ENCODE measurements around the gene ELOVL6. TPM values are rescaled to one million over a fixed set of nuclear protein-coding genes. Genes with fewer than 3 reads are reported as not detected.

The ELOVL6 gene
- total RNA-seq, 5 donors from 2014 or later (not counting 1 experiment from before 2014, with no cell fraction given), result 1.1 to 2.9 (median 2.0) TPM

DNA sequence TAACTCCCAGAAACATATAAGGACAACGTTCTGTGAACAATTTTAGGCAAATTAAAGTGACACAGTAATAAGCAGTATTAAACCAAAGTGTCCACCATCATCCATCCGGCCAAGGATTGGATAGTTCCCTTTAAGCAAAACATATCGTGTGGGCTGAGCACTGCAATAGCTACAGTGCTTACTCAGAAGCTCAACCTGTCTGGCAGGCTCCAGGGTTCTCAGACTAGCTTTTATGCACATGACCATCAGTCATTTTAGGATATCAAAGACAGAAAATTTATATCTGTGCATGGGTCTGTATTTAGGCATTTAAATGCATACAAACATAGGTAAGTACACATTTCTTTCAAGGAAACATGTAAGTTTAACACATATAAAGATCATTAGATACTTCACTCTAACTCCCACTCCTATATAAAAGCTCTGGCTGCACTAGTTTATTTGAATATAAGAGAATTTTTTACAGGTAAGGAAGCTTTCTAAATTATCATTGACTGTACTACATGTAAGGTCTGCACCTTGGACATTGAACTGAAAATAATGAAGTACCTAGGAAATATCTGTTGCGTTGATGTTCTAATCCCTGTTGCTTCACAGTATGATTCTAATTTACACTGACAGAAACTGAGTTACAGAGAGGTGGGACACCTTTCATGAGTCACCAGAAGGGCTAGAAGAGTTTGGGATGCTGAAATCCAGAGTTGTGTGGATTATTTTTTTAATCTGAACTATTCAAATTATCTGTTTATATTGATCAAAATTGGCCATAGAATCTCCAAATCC is 67.6 kb downstream of the ELOVL6 start:
- DNase-seq (no peak), ATAC-seq (replicated peaks in 1 of 4) (no peak)
- Mint-ChIP-seq H3K9me3 (peaks cover 0 to 7% (median 0%) of the 10 kb centered on the region in 3 donors), H3K36me3 (peaks cover 4% of the 10 kb centered on the region), H3K27ac (no peak overlapping the region), H3K4me1 (peaks cover 0 to 14% (median 0%) of the 10 kb centered on the region in 3 donors), H3K27me3 (no peaks in the 10 kb centered on the region), H3K4me3 (no peak overlapping the region)
- Histone ChIP-seq H3K27me3 (replicated peaks in 1 of 2; ENCODE audit: control insufficient read depth in 2 of 2, extremely low read depth in 1 of 2, insufficient read depth in 2 of 2, low read length in 1 of 2) (no peaks in the 10 kb centered on the region), H3K36me3 (ENCODE audit: control insufficient read depth in 2 of 2, extremely low read depth in 1 of 2, insufficient read depth in 1 of 2, low read length in 1 of 2) (no peaks in the 10 kb centered on the region), H3K4me3 (ENCODE audit: control insufficient read depth in 1 of 2, extremely low read depth in 1 of 2, low read length in 1 of 2) (no peak overlapping the region), H3K27ac (ENCODE audit: low read length) (no peak overlapping the region), H3K9me3 (no peaks in the 10 kb centered on the region), H3K4me1 (ENCODE audit: control insufficient read depth in 1 of 2, extremely low read depth in 1 of 2, insufficient read depth in 2 of 2, low read length in 2 of 2) (no peaks in the 10 kb centered on the region)
- POLR2A ChIA-PET, result no interaction called here
- CTCF ChIA-PET, result no interaction called here
- WGBS (ENCODE audit: insufficient coverage), result 86% methylated on average over 1 of the region's 4 CpGs

GRCh38 chr4:110129544-110129943 is 68.9 kb downstream of the ELOVL6 start:
- Mint-ChIP-seq H3K27me3 (no peaks in the 10 kb centered on the region), H3K4me1 (peaks cover 0 to 14% (median 0%) of the 10 kb centered on the region in 3 donors), H3K4me3 (no peak overlapping the region), H3K36me3 (peaks cover 4% of the 10 kb centered on the region), H3K27ac (no peak overlapping the region), H3K9me3 (peaks cover 0 to 7% (median 0%) of the 10 kb centered on the region in 3 donors)
- ChIA-PET CTCF (interaction anchor here (0.7 to 0.8 kb wide), 3 partner anchors 10 to 166 kb away, joined by 3 read pairs; no protein-coding TSS in a partner anchor), POLR2A (interaction anchor here in 1 of 2 donors (0.6 kb wide), 1 partner anchor 106 kb away, joined by 7 read pairs; no protein-coding TSS in a partner anchor)
- Histone ChIP-seq H3K4me3 (ENCODE audit: control insufficient read depth in 1 of 2, extremely low read depth in 1 of 2, low read length in 1 of 2) (no peak overlapping the region), H3K36me3 (ENCODE audit: control insufficient read depth in 2 of 2, extremely low read depth in 1 of 2, insufficient read depth in 1 of 2, low read length in 1 of 2) (no peaks in the 10 kb centered on the region), H3K27me3 (replicated peaks in 1 of 2; ENCODE audit: control insufficient read depth in 2 of 2, extremely low read depth in 1 of 2, insufficient read depth in 2 of 2, low read length in 1 of 2) (no peaks in the 10 kb centered on the region), H3K27ac (ENCODE audit: low read length) (no peak overlapping the region), H3K9me3 (no peaks in the 10 kb centered on the region), H3K4me1 (ENCODE audit: control insufficient read depth in 1 of 2, extremely low read depth in 1 of 2, insufficient read depth in 2 of 2, low read length in 2 of 2) (no peaks in the 10 kb centered on the region)
- no CpG with 5 or more reads among the region's 3 CpGs for WGBS (ENCODE audit: insufficient coverage)
- DNase-seq (no peak), ATAC-seq (replicated peaks in 1 of 4) (no peak)

DNA sequence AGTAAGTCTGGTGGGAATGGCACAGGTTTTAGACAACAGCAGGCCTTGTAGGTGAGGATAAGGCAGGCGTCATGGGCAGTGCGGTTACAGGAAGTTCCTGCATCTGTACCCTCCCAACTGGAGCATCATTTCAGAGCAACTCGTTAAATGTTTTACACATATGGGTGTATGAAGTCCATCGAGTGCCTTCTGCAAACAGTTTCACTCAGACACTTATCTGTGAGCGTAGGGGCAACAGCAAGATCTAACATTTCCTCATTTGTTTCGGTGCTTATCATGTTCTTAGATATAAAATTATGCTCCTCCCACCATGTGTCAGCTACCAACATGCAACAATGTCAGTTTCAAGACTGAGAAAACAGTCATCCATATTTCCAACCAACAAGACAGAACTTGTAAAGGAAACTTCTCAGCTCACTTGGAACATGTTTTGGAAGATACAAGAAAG is 69.9 kb downstream of the ELOVL6 start:
- DNase-seq (no peak), ATAC-seq (replicated peaks in 1 of 4) (no peak)
- ChIA-PET POLR2A (no interaction called here), CTCF (no interaction called here)
- no peak overlapping the region for H3K27ac Mint-ChIP-seq
- H3K27me3 Mint-ChIP-seq, result no peaks in the 10 kb centered on the region
- H3K9me3 ChIP-seq, result no peaks in the 10 kb centered on the region
- peaks cover 0 to 7% (median 0%) of the 10 kb centered on the region in 3 donors for H3K9me3 Mint-ChIP-seq
- peaks cover 7% of the 10 kb centered on the region for H3K36me3 Mint-ChIP-seq
- WGBS (ENCODE audit: insufficient coverage), result 85% methylated on average over 6 of the region's 6 CpGs
- peaks cover 0 to 14% (median 0%) of the 10 kb centered on the region in 3 donors for H3K4me1 Mint-ChIP-seq
- no peaks in the 10 kb centered on the region for H3K4me1 ChIP-seq (ENCODE audit: control insufficient read depth in 1 of 2, extremely low read depth in 1 of 2, insufficient read depth in 2 of 2, low read length in 2 of 2)
- H3K36me3 ChIP-seq (ENCODE audit: control insufficient read depth in 2 of 2, extremely low read depth in 1 of 2, insufficient read depth in 1 of 2, low read length in 1 of 2), result no peaks in the 10 kb centered on the region
- no peaks in the 10 kb centered on the region for H3K27me3 ChIP-seq (replicated peaks in 1 of 2; ENCODE audit: control insufficient read depth in 2 of 2, extremely low read depth in 1 of 2, insufficient read depth in 2 of 2, low read length in 1 of 2)
- no peak overlapping the region for H3K4me3 Mint-ChIP-seq
- H3K4me3 ChIP-seq (ENCODE audit: control insufficient read depth in 1 of 2, extremely low read depth in 1 of 2, low read length in 1 of 2), result no peak overlapping the region
- H3K27ac ChIP-seq (ENCODE audit: low read length), result no peak overlapping the region

- ATAC-seq (replicated peaks in 1 of 4) (no peak), DNase-seq (no peak)
- Histone ChIP-seq H3K4me3 (ENCODE audit: control insufficient read depth in 1 of 2, extremely low read depth in 1 of 2, low read length in 1 of 2) (no peak overlapping the region), H3K27ac (ENCODE audit: low read length) (no peak overlapping the region), H3K4me1 (ENCODE audit: control insufficient read depth in 1 of 2, extremely low read depth in 1 of 2, insufficient read depth in 2 of 2, low read length in 2 of 2) (no peaks in the 10 kb centered on the region), H3K27me3 (replicated peaks in 1 of 2; ENCODE audit: control insufficient read depth in 2 of 2, extremely low read depth in 1 of 2, insufficient read depth in 2 of 2, low read length in 1 of 2) (no peaks in the 10 kb centered on the region), H3K9me3 (no peaks in the 10 kb centered on the region), H3K36me3 (ENCODE audit: control insufficient read depth in 2 of 2, extremely low read depth in 1 of 2, insufficient read depth in 1 of 2, low read length in 1 of 2) (no peaks in the 10 kb centered on the region)
- ChIA-PET CTCF (no interaction called here), POLR2A (no interaction called here)
- H3K27ac Mint-ChIP-seq, result no peak overlapping the region
- H3K27me3 Mint-ChIP-seq, result no peaks in the 10 kb centered on the region
- peaks cover 7% of the 10 kb centered on the region for H3K36me3 Mint-ChIP-seq
- H3K4me1 Mint-ChIP-seq, result peaks cover 0 to 10% (median 0%) of the 10 kb centered on the region in 3 donors
- H3K4me3 Mint-ChIP-seq, result no peak overlapping the region
- WGBS (ENCODE audit: insufficient coverage), result 68% methylated on average over 2 of the region's 4 CpGs
- peaks cover 0 to 7% (median 0%) of the 10 kb centered on the region in 3 donors for H3K9me3 Mint-ChIP-seq
Observed at GRCh38 chr4:110128029-110128428, 70.4 kb downstream of the ELOVL6 start.

GRCh38 chr4:110124711-110125110 is 73.7 kb downstream of the ELOVL6 start:
- no peaks in the 10 kb centered on the region for H3K4me1 ChIP-seq (ENCODE audit: control insufficient read depth in 1 of 2, extremely low read depth in 1 of 2, insufficient read depth in 2 of 2, low read length in 2 of 2)
- POLR2A ChIA-PET, result no interaction called here
- CTCF ChIA-PET, result no interaction called here
- Mint-ChIP-seq H3K36me3 (peaks cover 7% of the 10 kb centered on the region), H3K4me1 (peaks cover 4 to 8% (median 4%) of the 10 kb centered on the region in 3 donors), H3K27me3 (no peaks in the 10 kb centered on the region), H3K9me3 (no peaks in the 10 kb centered on the region), H3K27ac (no peak overlapping the region), H3K4me3 (no peak overlapping the region)
- ATAC-seq (replicated peaks in 1 of 4), result no peak
- no peak overlapping the region for H3K4me3 ChIP-seq (ENCODE audit: control insufficient read depth in 1 of 2, extremely low read depth in 1 of 2, low read length in 1 of 2)
- no peaks in the 10 kb centered on the region for H3K27me3 ChIP-seq (replicated peaks in 1 of 2; ENCODE audit: control insufficient read depth in 2 of 2, extremely low read depth in 1 of 2, insufficient read depth in 2 of 2, low read length in 1 of 2)
- H3K27ac ChIP-seq (ENCODE audit: low read length), result no peak overlapping the region
- DNase-seq, result no peak
- H3K9me3 ChIP-seq, result no peaks in the 10 kb centered on the region
- no peaks in the 10 kb centered on the region for H3K36me3 ChIP-seq (ENCODE audit: control insufficient read depth in 2 of 2, extremely low read depth in 1 of 2, insufficient read depth in 1 of 2, low read length in 1 of 2)

- H3K36me3 ChIP-seq (ENCODE audit: control insufficient read depth in 2 of 2, extremely low read depth in 1 of 2, insufficient read depth in 1 of 2, low read length in 1 of 2), result no peaks in the 10 kb centered on the region
- H3K9me3 ChIP-seq, result no peaks in the 10 kb centered on the region
- no peak overlapping the region for H3K4me3 Mint-ChIP-seq
- H3K9me3 Mint-ChIP-seq, result no peaks in the 10 kb centered on the region
- H3K4me1 ChIP-seq (ENCODE audit: control insufficient read depth in 1 of 2, extremely low read depth in 1 of 2, insufficient read depth in 2 of 2, low read length in 2 of 2), result no peaks in the 10 kb centered on the region
- no peak overlapping the region for H3K27ac Mint-ChIP-seq
- H3K4me3 ChIP-seq (ENCODE audit: control insufficient read depth in 1 of 2, extremely low read depth in 1 of 2, low read length in 1 of 2), result no peak overlapping the region
- ChIA-PET POLR2A (no interaction called here), CTCF (no interaction called here)
- H3K27ac ChIP-seq (ENCODE audit: low read length), result no peak overlapping the region
- H3K27me3 Mint-ChIP-seq, result no peaks in the 10 kb centered on the region
- no peak for ATAC-seq (replicated peaks in 1 of 4)
- no peak for DNase-seq
- H3K27me3 ChIP-seq (replicated peaks in 1 of 2; ENCODE audit: control insufficient read depth in 2 of 2, extremely low read depth in 1 of 2, insufficient read depth in 2 of 2, low read length in 1 of 2), result peaks cover 0 to 2% of the 10 kb centered on the region in 2 experiments
- H3K36me3 Mint-ChIP-seq, result peaks cover 4% of the 10 kb centered on the region
- peaks cover 7 to 10% (median 9%) of the 10 kb centered on the region in 3 donors for H3K4me1 Mint-ChIP-seq
Observed at GRCh38 chr4:110122201-110122600, 76.2 kb downstream of the ELOVL6 start.

Measured in T-cell (primary cell).